ENCODE data around the gene TBCE.

The TBCE gene

GRCh38 chr1:235367000-235367908 is at the start of gene TBCE:
TBCE (plus strand) TSS chr1:235367427; CDS start chr1:235380050, 12,623 bp downstream.
- peak; percentile 88 for DNase-seq

GRCh38 chr1:235319255-235319654 is 48.0 kb upstream of the TBCE start:
- no peak for DNase-seq

GRCh38 chr1:235320521-235321179 is 46.6 kb upstream of the TBCE start:
- DNase-seq = no peak

- DNase-seq = no peak
These were observed 42.9 kb upstream of the TBCE start for GRCh38 chr1:235324296-235324695.

GRCh38 chr1:235325139-235325538 is 42.1 kb upstream of the TBCE start:
- DNase-seq = no peak

- DNase-seq = no peak
These were observed 41.4 kb upstream of the TBCE start for GRCh38 chr1:235325854-235326253.

- peak; percentile 18 for DNase-seq
These were observed 40.3 kb upstream of the TBCE start for GRCh38 chr1:235326719-235327558.

GRCh38 chr1:235327559-235328270 is 39.5 kb upstream of the TBCE start, which contains the start of gene ARID4B:
ARID4B (minus strand) TSS chr1:235328179; CDS start chr1:235326919, 1,260 bp downstream.
- DNase-seq = peak; percentile 44

GRCh38 chr1:235328271-235329138 is 38.7 kb upstream of the TBCE start, which contains the start of gene GGPS1:
GGPS1 (plus strand) TSS chr1:235328570; CDS start chr1:235335265, 6,695 bp downstream.
- DNase-seq = peak; percentile 99

- DNase-seq = peak; percentile 30
These were observed 37.9 kb upstream of the TBCE start for GRCh38 chr1:235329139-235329902.

- no peak for DNase-seq
These were observed 36.3 kb upstream of the TBCE start for GRCh38 chr1:235330918-235331285.

GRCh38 chr1:235331401-235331800 is 35.8 kb upstream of the TBCE start:
- DNase-seq = no peak

GRCh38 chr1:235336903-235337302 is 30.3 kb upstream of the TBCE start:
- no peak for DNase-seq

- no peak for DNase-seq
These were observed 27.5 kb upstream of the TBCE start for GRCh38 chr1:235339746-235340145.

GRCh38 chr1:235341334-235341733 is 25.9 kb upstream of the TBCE start:
- no peak for DNase-seq

GRCh38 chr1:235342039-235342438 is 25.2 kb upstream of the TBCE start:
- no peak for DNase-seq

- DNase-seq = no peak
These were observed 24.8 kb upstream of the TBCE start for GRCh38 chr1:235342471-235342870.

GRCh38 chr1:235343726-235344125 is 23.5 kb upstream of the TBCE start:
- DNase-seq = no peak

GRCh38 chr1:235351441-235351840 is 15.8 kb upstream of the TBCE start:
- DNase-seq = no peak

- DNase-seq = no peak
These were observed 15.3 kb upstream of the TBCE start for GRCh38 chr1:235351898-235352297.

All from NCI-H2171 (cell line).